Measurements from ENCODE around the gene CRYGC. TPM values are rescaled to one million over a fixed set of nuclear protein-coding genes. Genes with fewer than 3 reads are reported as not detected.

Gene CRYGC
- total and polyA plus RNA-seq, 2 donors (not counting 1 experiment from before 2014, with no cell fraction given), result not detected

DNA sequence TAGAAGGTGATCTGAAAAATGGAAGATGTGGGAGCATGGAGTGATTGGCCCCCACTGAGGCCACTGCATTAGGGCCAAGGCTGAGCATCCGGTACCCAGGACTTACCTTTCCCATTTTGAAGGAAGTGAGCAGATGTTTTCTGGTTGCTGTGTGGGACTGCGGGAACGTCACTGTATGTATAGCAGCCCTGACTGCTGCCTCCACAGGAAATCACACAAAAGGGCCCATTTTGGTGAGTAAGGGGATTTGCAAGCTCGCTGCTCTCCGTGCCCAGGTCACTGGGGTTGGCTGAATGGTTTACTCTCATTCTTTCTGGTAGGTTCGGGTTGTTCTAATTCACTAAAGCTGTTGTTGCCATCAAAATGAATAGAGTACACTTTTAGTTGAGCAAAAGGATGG is 16.4 kb upstream of the CRYGC start, which contains the start of gene CRYGB:
CRYGB (minus strand) TSS at position 153 of the 400 bp plus-strand sequence; CDS start at position 115, 38 bp downstream.
- TF ChIP-seq, protein P1, sequence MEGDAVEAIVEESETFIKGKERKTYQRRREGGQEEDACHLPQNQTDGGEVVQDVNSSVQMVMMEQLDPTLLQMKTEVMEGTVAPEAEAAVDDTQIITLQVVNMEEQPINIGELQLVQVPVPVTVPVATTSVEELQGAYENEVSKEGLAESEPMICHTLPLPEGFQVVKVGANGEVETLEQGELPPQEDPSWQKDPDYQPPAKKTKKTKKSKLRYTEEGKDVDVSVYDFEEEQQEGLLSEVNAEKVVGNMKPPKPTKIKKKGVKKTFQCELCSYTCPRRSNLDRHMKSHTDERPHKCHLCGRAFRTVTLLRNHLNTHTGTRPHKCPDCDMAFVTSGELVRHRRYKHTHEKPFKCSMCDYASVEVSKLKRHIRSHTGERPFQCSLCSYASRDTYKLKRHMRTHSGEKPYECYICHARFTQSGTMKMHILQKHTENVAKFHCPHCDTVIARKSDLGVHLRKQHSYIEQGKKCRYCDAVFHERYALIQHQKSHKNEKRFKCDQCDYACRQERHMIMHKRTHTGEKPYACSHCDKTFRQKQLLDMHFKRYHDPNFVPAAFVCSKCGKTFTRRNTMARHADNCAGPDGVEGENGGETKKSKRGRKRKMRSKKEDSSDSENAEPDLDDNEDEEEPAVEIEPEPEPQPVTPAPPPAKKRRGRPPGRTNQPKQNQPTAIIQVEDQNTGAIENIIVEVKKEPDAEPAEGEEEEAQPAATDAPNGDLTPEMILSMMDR (conservative IDR thresholded peaks at IDR 0.05 in 1 of 2, IDR thresholded peaks at IDR 0.05 in 1 of 2; ENCODE audit: low read depth in 1 of 2, low read length in 2 of 2), result no peak
- no peak for TF ChIP-seq EZH2 (IDR thresholded peaks at IDR 0.05; ENCODE audit: low read length, missing control alignments)
- DNase-seq (ENCODE audit: low read depth in 2 of 2), result no peak

DNA sequence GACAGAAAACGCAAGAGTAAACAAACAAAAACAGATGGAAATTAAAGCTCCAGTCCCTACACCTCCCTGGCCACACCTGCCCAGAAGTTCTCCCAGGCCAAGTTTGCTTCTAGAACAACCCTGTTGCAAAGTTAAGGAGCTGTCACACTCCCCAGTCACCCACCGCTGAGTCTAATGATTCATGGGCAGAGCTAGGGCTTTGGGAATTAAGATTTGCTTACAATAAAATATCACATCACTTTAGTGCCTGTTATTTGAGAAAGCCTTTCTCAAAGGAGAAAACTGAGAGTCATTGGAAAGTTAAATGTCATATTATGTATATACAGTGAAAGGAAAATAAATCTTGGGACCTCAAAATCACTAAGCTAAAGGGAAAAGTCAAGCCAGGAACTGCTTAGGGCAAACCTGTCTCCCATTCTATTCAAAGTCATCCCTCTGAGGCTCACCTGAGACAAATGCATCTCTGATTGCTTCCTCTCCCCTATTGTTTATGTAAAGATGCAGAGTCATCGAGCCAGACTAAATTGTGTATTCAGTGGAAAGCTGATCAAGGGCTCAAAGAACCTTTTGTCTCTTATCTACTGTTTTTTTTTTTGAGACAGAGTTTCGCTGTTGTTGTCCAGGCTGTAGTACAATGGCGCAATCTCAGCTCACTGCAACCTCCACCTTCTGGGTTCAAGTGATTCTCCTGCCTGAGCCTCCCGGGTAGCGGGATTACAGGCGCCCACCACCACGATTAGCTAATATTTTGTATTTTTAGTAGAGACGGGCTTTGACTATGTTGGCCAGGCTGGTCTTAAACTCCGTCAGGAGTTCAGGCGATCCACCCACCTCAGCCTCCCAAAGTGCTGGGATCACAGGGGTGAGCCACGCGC is 13.5 kb upstream of the CRYGC start:
- H3K4me1 ChIP-seq (ENCODE audit: control insufficient read depth, extremely low read depth, insufficient read depth, low read length), result no peaks in the 10 kb centered on the region
- no peak overlapping the region for H3K27ac ChIP-seq (ENCODE audit: insufficient read depth, low read length)
- no peaks in the 10 kb centered on the region for H4K20me1 ChIP-seq (ENCODE audit: control insufficient read depth, extremely low read depth, insufficient read depth, low read length)
- H3K4me2 ChIP-seq (ENCODE audit: extremely low read depth, insufficient read depth, low read length), result no peak overlapping the region
- H3K9ac ChIP-seq (ENCODE audit: insufficient read depth, low read length), result no peak overlapping the region
- no peaks in the 10 kb centered on the region for H3K36me3 ChIP-seq (ENCODE audit: control insufficient read depth, insufficient read depth, low read length)
- H3K79me2 ChIP-seq (ENCODE audit: control insufficient read depth, insufficient read depth, low read length), result no peaks in the 10 kb centered on the region
- no peak for DNase-seq (ENCODE audit: low read depth in 2 of 2)
- H3K27me3 ChIP-seq (ENCODE audit: control insufficient read depth, insufficient read depth, low read length), result no peaks in the 10 kb centered on the region
- H3K9me3 ChIP-seq (ENCODE audit: control insufficient read depth, insufficient read depth, low read depth, low read length), result no peaks in the 10 kb centered on the region
- H3K4me3 ChIP-seq (replicated peaks in 1 of 4; ENCODE audit: control extremely low read depth in 1 of 4, insufficient read depth in 1 of 4, low read depth in 3 of 4, low read length in 4 of 4), result no peak overlapping the region
- H2AFZ ChIP-seq (ENCODE audit: low read length), result no peak overlapping the region
- TF ChIP-seq EZH2 (IDR thresholded peaks at IDR 0.05; ENCODE audit: low read length, missing control alignments), result no peak
- TF ChIP-seq, protein P1 (conservative IDR thresholded peaks at IDR 0.05 in 1 of 2, IDR thresholded peaks at IDR 0.05 in 1 of 2; ENCODE audit: low read depth in 1 of 2, low read length in 2 of 2), result no peak

More for the DNA sequence above, 16.4 kb upstream of the CRYGC start, which contains the start of gene CRYGB:
- Histone ChIP-seq H3K27me3 (ENCODE audit: control insufficient read depth, insufficient read depth, low read length) (no peaks in the 10 kb centered on the region), H3K27ac (ENCODE audit: insufficient read depth, low read length) (no peak within 1 kb of the TSS), H3K9me3 (ENCODE audit: control insufficient read depth, insufficient read depth, low read depth, low read length) (no peaks in the 10 kb centered on the region), H3K4me3 (replicated peaks in 1 of 4; ENCODE audit: control extremely low read depth in 1 of 4, insufficient read depth in 1 of 4, low read depth in 3 of 4, low read length in 4 of 4) (no peak within 1 kb of the TSS), H3K36me3 (ENCODE audit: control insufficient read depth, insufficient read depth, low read length) (no peaks in the 10 kb centered on the region), H3K4me2 (ENCODE audit: extremely low read depth, insufficient read depth, low read length) (no peak within 1 kb of the TSS), H3K9ac (ENCODE audit: insufficient read depth, low read length) (no peak within 1 kb of the TSS), H4K20me1 (ENCODE audit: control insufficient read depth, extremely low read depth, insufficient read depth, low read length) (no peaks in the 10 kb centered on the region), H2AFZ (ENCODE audit: low read length) (no peak within 1 kb of the TSS), H3K4me1 (ENCODE audit: control insufficient read depth, extremely low read depth, insufficient read depth, low read length) (no peaks in the 10 kb centered on the region), H3K79me2 (ENCODE audit: control insufficient read depth, insufficient read depth, low read length) (no peaks in the 10 kb centered on the region)

DNA sequence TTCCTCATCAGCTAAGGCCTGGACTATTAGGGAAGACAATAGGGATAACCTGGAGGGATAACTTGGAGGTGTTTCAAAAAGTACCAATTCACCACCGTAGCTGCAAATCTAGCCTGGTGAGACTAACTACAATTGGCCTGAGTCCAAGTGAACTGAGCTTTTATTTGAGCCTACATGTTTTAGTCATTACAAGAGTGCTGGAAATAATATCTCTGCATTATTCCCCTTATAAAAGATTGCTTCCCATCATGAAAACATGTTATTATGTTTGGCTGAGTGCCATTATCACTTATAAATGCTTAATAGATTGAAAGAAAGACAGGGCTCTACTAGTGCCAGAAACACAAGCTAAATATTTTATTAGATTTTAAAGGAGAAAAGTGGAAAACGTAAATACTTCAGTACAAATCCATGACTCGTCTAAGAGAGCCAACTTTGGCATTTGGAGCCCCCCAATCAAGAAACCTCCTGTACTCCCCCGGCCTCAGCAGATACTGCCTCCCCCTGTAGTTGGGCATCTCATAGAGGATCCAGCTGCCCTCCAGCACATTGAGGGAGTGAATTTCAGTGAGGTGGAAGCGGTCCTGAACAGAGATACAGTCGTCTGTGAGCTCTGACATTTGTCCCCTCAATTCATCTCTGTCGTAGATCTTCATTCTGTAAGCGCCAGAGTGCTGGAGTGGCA is 12.8 kb upstream of the CRYGC start:
- TF ChIP-seq EZH2 (IDR thresholded peaks at IDR 0.05; ENCODE audit: low read length, missing control alignments), result no peak
- TF ChIP-seq, protein P1 (conservative IDR thresholded peaks at IDR 0.05 in 1 of 2, IDR thresholded peaks at IDR 0.05 in 1 of 2; ENCODE audit: low read depth in 1 of 2, low read length in 2 of 2), result no peak
- Histone ChIP-seq H3K79me2 (ENCODE audit: control insufficient read depth, insufficient read depth, low read length) (no peaks in the 10 kb centered on the region), H3K36me3 (ENCODE audit: control insufficient read depth, insufficient read depth, low read length) (no peaks in the 10 kb centered on the region), H3K9me3 (ENCODE audit: control insufficient read depth, insufficient read depth, low read depth, low read length) (no peaks in the 10 kb centered on the region), H3K9ac (ENCODE audit: insufficient read depth, low read length) (no peak overlapping the region), H3K4me2 (ENCODE audit: extremely low read depth, insufficient read depth, low read length) (no peak overlapping the region), H3K27ac (ENCODE audit: insufficient read depth, low read length) (no peak overlapping the region), H3K27me3 (ENCODE audit: control insufficient read depth, insufficient read depth, low read length) (no peaks in the 10 kb centered on the region), H3K4me1 (ENCODE audit: control insufficient read depth, extremely low read depth, insufficient read depth, low read length) (no peaks in the 10 kb centered on the region), H4K20me1 (ENCODE audit: control insufficient read depth, extremely low read depth, insufficient read depth, low read length) (no peaks in the 10 kb centered on the region), H2AFZ (ENCODE audit: low read length) (no peak overlapping the region), H3K4me3 (replicated peaks in 1 of 4; ENCODE audit: control extremely low read depth in 1 of 4, insufficient read depth in 1 of 4, low read depth in 3 of 4, low read length in 4 of 4) (no peak overlapping the region)
- peak; percentile 8 to 27 for DNase-seq (ENCODE audit: low read depth in 2 of 2)

All from fibroblast of lung (primary cell).